GM18520 (cell line): ENCODE data around the gene IL17C.

Source experiments
- ATAC-seq: cut with Tn5 transposase; IDR thresholded peaks from one replicate; pipeline ENCODE4 v1.9.1; 2021; ENCODE audit not compliant: unreplicated experiment

IL17C gene

GRCh38 chr16:88645455-88645854, 7.1 kb downstream of the IL17C start:
- ATAC-seq = no peak

- no peak for ATAC-seq
Measured at GRCh38 chr16:88645941-88646340, 7.6 kb downstream of the IL17C start.

- no peak for ATAC-seq
Measured at GRCh38 chr16:88646345-88647034, 8.1 kb downstream of the IL17C start.

GRCh38 chr16:88647178-88648070, 9.1 kb downstream of the IL17C start:
- ATAC-seq = no peak

GRCh38 chr16:88649195-88649923, 11.0 kb downstream of the IL17C start:
- ATAC-seq = no peak

GRCh38 chr16:88649924-88650748, 11.8 kb downstream of the IL17C start:
- ATAC-seq = peak; percentile 1

- ATAC-seq = peak; percentile 35
Measured at GRCh38 chr16:88650749-88651275, 12.4 kb downstream of the IL17C start, which contains the start of gene CYBA. CYBA (minus strand) TSS chr16:88651053; CDS start chr16:88651013, 40 bp downstream.

DNA sequence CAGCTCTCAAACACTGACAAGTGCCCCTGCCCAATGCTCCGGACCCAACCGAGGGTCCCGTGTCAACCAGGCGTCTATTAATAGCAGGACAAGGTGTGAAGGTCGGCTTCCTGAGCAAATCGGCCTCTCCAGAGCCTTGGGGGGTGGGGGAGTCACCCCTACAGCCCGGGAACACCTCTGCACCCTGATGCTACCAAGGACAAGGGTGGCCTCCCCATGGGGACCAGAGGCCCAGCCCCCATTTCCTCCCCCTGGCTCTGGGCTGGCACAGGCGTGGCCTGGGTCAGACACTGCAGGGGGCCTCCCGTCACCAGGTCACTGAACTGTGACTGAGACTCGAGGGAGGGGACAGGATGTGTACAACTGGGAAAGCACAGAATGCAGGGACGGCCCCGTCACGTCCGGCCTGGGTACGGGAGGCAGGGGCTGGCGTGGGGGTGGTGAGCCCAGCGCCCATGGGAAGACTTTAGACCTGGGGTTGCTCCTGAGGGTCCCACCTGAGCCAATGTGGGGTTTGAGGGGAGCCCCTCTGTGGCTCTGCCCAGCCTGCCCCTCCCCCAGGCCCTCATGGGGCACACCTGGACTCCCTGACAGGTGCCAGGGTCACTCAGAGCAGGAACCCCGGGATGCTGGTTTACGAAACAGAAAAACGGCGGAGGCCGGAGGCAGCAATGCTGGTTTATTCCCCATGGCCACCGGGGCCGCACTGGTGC, 13.1 kb downstream of the IL17C start:
- peak; percentile 66 for ATAC-seq

GRCh38 chr16:88651989-88652761, 13.8 kb downstream of the IL17C start:
- ATAC-seq = no peak

- ATAC-seq = no peak
Measured at GRCh38 chr16:88652762-88653063, 14.3 kb downstream of the IL17C start.

- no peak for ATAC-seq
Measured at GRCh38 chr16:88653101-88653500, 14.7 kb downstream of the IL17C start.

DNA sequence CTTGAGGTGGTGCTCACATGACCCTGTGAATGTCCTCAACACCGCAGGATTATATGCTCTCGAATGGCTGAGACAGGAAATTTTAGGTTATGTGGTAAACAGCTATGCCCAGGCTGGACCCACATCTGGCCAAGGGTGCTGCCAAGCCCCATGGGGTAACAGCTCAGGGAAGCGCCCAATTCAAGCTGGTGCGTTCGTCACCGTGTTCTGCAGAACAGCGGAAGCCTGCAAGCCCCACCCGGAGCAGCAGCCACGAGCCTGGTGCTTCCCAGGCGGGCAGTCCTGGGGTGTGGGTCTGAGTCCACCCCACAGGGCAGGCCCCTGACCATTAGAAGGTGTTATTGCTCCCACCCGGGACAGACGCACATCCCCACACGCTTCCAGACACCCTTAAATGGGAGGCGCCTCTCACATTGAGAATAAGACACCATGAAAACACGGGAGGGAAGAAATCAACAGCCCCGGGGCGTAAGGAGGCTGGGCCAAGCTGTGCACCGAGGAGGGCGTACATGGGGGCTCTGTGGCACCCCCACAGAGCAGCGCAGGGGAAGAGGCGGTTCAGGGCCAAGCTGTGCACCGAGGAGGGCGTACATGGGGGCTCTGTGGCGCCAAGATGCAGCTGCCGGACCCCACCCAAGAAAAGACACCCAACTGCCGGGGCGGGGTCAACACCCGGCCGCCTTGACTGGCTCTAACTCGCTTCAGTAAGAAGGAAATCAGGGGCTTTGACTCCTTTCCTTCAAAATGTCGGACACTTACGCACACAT, 15.4 kb downstream of the IL17C start:
- ATAC-seq = no peak

GRCh38 chr16:88654363-88655052, 16.1 kb downstream of the IL17C start:
- ATAC-seq = no peak

DNA sequence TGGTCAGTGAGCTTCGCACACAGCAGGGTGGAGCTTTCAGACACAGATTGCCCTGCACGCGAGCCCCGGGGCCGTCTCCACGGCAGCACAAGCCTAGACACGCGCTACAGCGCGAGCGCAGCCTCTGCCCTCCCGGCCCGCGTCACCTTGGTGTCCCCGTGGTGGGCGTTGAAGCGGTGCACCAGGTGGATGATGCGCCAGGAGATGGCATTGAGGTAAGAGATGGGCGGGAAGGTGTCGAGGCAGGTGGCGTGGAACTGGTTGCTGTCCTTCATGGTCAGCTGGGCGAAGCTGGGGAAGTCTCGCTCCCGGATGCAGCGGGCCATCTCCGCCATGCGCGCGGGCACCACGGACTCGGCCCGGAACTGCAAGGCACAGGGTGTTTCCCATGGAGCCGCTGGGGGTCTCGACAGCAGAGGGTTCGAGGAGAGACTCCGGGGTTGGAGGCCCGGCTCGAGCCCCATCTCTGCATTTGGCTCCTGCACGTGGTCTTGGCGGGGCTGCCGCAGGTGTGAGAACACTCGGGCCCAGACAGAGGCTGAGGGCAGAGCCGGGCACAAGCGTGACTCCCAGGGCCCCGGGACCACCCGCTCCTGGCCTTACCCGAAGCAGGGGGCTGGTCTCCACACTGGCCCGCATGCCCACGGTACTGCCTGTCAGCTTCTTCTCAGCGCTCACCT, 16.8 kb downstream of the IL17C start:
- ATAC-seq = no peak

DNA sequence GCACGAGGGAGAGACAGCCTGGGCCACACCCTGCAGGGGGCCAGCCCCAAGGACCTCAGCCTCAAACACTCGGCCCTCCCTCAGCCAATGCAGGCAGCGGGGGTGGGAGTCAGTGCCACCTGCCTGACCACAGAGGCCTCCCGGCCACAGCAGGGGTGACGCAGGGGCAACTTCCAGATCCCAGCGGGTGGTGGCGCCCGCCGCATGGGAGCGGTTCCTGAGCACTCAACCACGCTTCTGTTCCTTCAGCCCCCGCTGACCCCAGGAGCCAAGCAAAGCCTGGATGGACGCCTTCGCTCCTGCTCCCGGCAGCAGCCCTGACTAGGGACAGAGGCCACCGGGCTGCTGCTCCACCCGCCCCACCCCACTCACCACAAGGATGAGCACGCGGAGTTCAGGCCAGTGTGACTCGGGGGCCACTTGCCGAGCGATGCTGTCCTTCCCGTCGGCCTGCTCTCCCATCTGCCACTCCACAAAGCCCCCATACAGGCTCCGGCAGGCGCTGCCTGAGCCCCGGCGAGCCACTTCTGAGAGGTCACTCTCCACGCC, 17.4 kb downstream of the IL17C start:
- no peak for ATAC-seq

- ATAC-seq = no peak
Measured at GRCh38 chr16:88656291-88656980, 18.1 kb downstream of the IL17C start.
